Hematopoietic multipotent progenitor cell treated with erythropoietin and hydrocortisone succinate and interleukin-3 and kit ligand, for 6 days (in vitro differentiated cells): ENCODE measurements around the gene NMUR1.

ENCODE experiments used
- DNase-seq: peaks from one replicate; pipeline ENCODE4 v3.0.0-alpha.2; 2015

Gene NMUR1

GRCh38 chr2:231525248-231526163 lies 4.7 kb downstream of the NMUR1 start:
- no peak for DNase-seq

GRCh38 chr2:231524477-231525247 lies 5.6 kb downstream of the NMUR1 start:
- DNase-seq, result no peak

GRCh38 chr2:231523451-231524285 lies 6.6 kb downstream of the NMUR1 start:
- DNase-seq, result peak; percentile 47

GRCh38 chr2:231522418-231523180 lies 7.6 kb downstream of the NMUR1 start:
- no peak for DNase-seq

GRCh38 chr2:231521443-231521842 lies 8.8 kb downstream of the NMUR1 start:
- no peak for DNase-seq

GRCh38 chr2:231519975-231520555 lies 10.2 kb downstream of the NMUR1 start:
- no peak for DNase-seq

- no peak for DNase-seq
Observed at GRCh38 chr2:231518771-231519170, 11.5 kb downstream of the NMUR1 start.

- DNase-seq, result peak; percentile 38
Observed at GRCh38 chr2:231515603-231516002, 14.6 kb downstream of the NMUR1 start.

- peak; percentile 41 for DNase-seq
Observed at GRCh38 chr2:231514951-231515297, 15.3 kb downstream of the NMUR1 start.

GRCh38 chr2:231514225-231514950 lies 15.9 kb downstream of the NMUR1 start:
- peak; percentile 99 for DNase-seq

GRCh38 chr2:231513746-231514224 lies 16.5 kb downstream of the NMUR1 start:
- DNase-seq, result no peak

- no peak for DNase-seq
Observed at GRCh38 chr2:231512222-231512621, 18.0 kb downstream of the NMUR1 start.

GRCh38 chr2:231503766-231504165 lies 26.5 kb downstream of the NMUR1 start:
- no peak for DNase-seq

- DNase-seq, result no peak
Observed at GRCh38 chr2:231502596-231502995, 27.6 kb downstream of the NMUR1 start.

- DNase-seq, result no peak
Observed at GRCh38 chr2:231497651-231498050, 32.6 kb downstream of the NMUR1 start.

- DNase-seq, result no peak
Observed at GRCh38 chr2:231494669-231495068, 35.6 kb downstream of the NMUR1 start.

GRCh38 chr2:231490801-231491200 lies 39.4 kb downstream of the NMUR1 start:
- DNase-seq, result no peak

GRCh38 chr2:231489990-231490389 lies 40.3 kb downstream of the NMUR1 start:
- no peak for DNase-seq

GRCh38 chr2:231488331-231488730 lies 41.9 kb downstream of the NMUR1 start:
- DNase-seq, result no peak

- no peak for DNase-seq
Observed at GRCh38 chr2:231486851-231487596, 43.2 kb downstream of the NMUR1 start.
